H9 (cell line): ENCODE results near the gene WDR7. TPM values are rescaled to one million over a fixed set of nuclear protein-coding genes. Genes with fewer than 3 reads are reported as not detected.

Experiments
- DNase-seq: peaks from one replicate; pipeline ENCODE4 v3.0.0-alpha.2; 2017
- H2AFZ ChIP-seq: one replicate; pipeline ENCODE4 v1.6.1; 2013; ENCODE audit warnings: mild to moderate bottlenecking, low read length, control low read depth, moderate library complexity
- H2AK5ac ChIP-seq: 2 replicates; pipeline ENCODE4 v1.6.1; 2013; ENCODE audit warnings: low read length, control low read depth, mixed read lengths; ENCODE audit not compliant: insufficient read length
- H2BK120ac ChIP-seq: one replicate; pipeline ENCODE4 v1.6.1; 2013; ENCODE audit warnings: low read depth, mild to moderate bottlenecking, low read length, control low read depth, inconsistent platforms; ENCODE audit not compliant: poor library complexity, severe bottlenecking
- H2BK12ac ChIP-seq: 2 replicates; pipeline ENCODE4 v1.6.1; 2013; ENCODE audit warnings: low read length, control low read depth, mixed read lengths, low read depth; ENCODE audit not compliant: insufficient read length
- H2BK15ac ChIP-seq: 2 replicates; pipeline ENCODE4 v1.6.1; 2013; ENCODE audit warnings: low read depth, low read length, control low read depth
- H2BK20ac ChIP-seq: one replicate; pipeline ENCODE4 v1.6.1; 2013; ENCODE audit warnings: low read depth, mild to moderate bottlenecking, low read length, control low read depth, inconsistent platforms; ENCODE audit not compliant: poor library complexity, severe bottlenecking
- H2BK5ac ChIP-seq: 2 replicates; pipeline ENCODE4 v1.6.1; 2013; ENCODE audit warnings: low read length, control low read depth, mixed read lengths; ENCODE audit not compliant: insufficient read length
- H3K14ac ChIP-seq: 2 replicates; pipeline ENCODE4 v1.6.1; 2013; ENCODE audit warnings: low read length, control low read depth; ENCODE audit not compliant: insufficient read depth
- H3K18ac ChIP-seq: 2 replicates; pipeline ENCODE4 v1.6.1; 2013; ENCODE audit warnings: low read depth, mild to moderate bottlenecking, mixed read lengths, low read length, control low read depth; ENCODE audit not compliant: insufficient read length
- H3K23ac ChIP-seq: 2 replicates; pipeline ENCODE4 v1.6.1; 2013; ENCODE audit warnings: low read length, control low read depth, mixed read lengths, low read depth; ENCODE audit not compliant: insufficient read length
- H3K23me2 ChIP-seq: 2 replicates; pipeline ENCODE4 v1.6.1; 2013; ENCODE audit warnings: low read depth, mild to moderate bottlenecking, mixed read lengths, low read length, control low read depth; ENCODE audit not compliant: insufficient read length, poor library complexity, severe bottlenecking
- H3K27ac ChIP-seq: 2 replicates; pipeline ENCODE4 v1.5.1; 2013; ENCODE audit warnings: low read length, control low read depth, mixed read lengths, low read depth; ENCODE audit not compliant: insufficient read length
- H3K27me3 ChIP-seq: 2 replicates; pipeline ENCODE4 v1.6.1; 2013; ENCODE audit warnings: low read length, control low read depth, inconsistent platforms; ENCODE audit not compliant: insufficient read depth
- H3K4ac ChIP-seq: 2 replicates; pipeline ENCODE4 v1.6.1; 2013; ENCODE audit warnings: low read depth, mild to moderate bottlenecking, control low read depth, inconsistent platforms, low read length, moderate library complexity
- H3K4me1 ChIP-seq: 2 replicates; pipeline ENCODE4 v1.6.1; 2013; ENCODE audit warnings: low read length, control low read depth, inconsistent platforms; ENCODE audit not compliant: insufficient read depth
- H3K4me2 ChIP-seq: 2 replicates; pipeline ENCODE4 v1.6.1; 2013; ENCODE audit warnings: low read length, control low read depth, mixed read lengths; ENCODE audit not compliant: insufficient read length, insufficient read depth
- H3K56ac ChIP-seq: 2 replicates; pipeline ENCODE4 v1.6.1; 2013; ENCODE audit warnings: low read depth, mild to moderate bottlenecking, mixed read lengths, low read length, control low read depth; ENCODE audit not compliant: insufficient read length
- H3K79me1 ChIP-seq: 2 replicates; pipeline ENCODE4 v1.6.1; 2013; ENCODE audit warnings: low read depth, mild to moderate bottlenecking, moderate library complexity, low read length, control low read depth, inconsistent platforms; ENCODE audit not compliant: insufficient read depth, poor library complexity, severe bottlenecking
- H3K79me2 ChIP-seq: 2 replicates; pipeline ENCODE4 v1.6.1; 2013; ENCODE audit warnings: low read length, control low read depth, inconsistent platforms; ENCODE audit not compliant: insufficient read depth
- H3K9ac ChIP-seq: 2 replicates; pipeline ENCODE4 v1.6.1; 2013; ENCODE audit warnings: low read length, control low read depth, mixed read lengths; ENCODE audit not compliant: insufficient read length; ENCODE audit errors: extremely low read depth
- H3K9me3 ChIP-seq: one replicate; pipeline ENCODE4 v1.6.1; 2013; ENCODE audit warnings: low read depth, low read length, inconsistent platforms; ENCODE audit not compliant: control insufficient read depth
- H3T11ph ChIP-seq: one replicate; pipeline ENCODE4 v1.6.1; 2013; ENCODE audit warnings: mild to moderate bottlenecking, low read length, control low read depth, inconsistent platforms
- H4K20me1 ChIP-seq: one replicate; pipeline ENCODE4 v1.6.1; 2013; ENCODE audit not compliant: control insufficient read depth, insufficient read length, insufficient read depth
- H4K5ac ChIP-seq: 2 replicates; pipeline ENCODE4 v1.6.1; 2013; ENCODE audit warnings: low read depth, mild to moderate bottlenecking, mixed read lengths, low read length, control low read depth; ENCODE audit not compliant: insufficient read length
- H4K8ac ChIP-seq: replicated peaks from 2 replicates; pipeline ENCODE4 v1.6.1; 2013; ENCODE audit warnings: low read length, control low read depth, mixed read lengths, low read depth; ENCODE audit not compliant: insufficient read length
- H4K91ac ChIP-seq: 2 replicates; pipeline ENCODE4 v1.6.1; 2013; ENCODE audit warnings: low read depth, mild to moderate bottlenecking, moderate library complexity, mixed read lengths, low read length, control low read depth; ENCODE audit not compliant: insufficient read length
- H3K27ac Mint-ChIP-seq, 3 experiments: 2 replicates in 2 of 3; 3 replicates in 1 of 3; pipeline ENCODE4 v1.8.0; 2020 to 2021; ENCODE audit warnings: mixed read lengths in 3 of 3, mild to moderate bottlenecking in 1 of 3, moderate library complexity in 1 of 3
- H3K27me3 Mint-ChIP-seq: 2 replicates; pipeline ENCODE4 v1.8.0; 2021; ENCODE audit warnings: low read depth, mild to moderate bottlenecking, moderate library complexity, mixed read lengths
- H3K36me3 Mint-ChIP-seq, 3 experiments: 2 replicates in 2 of 3; 3 replicates in 1 of 3; pipeline ENCODE4 v1.8.0; 2020 to 2021; ENCODE audit warnings: low read depth in 3 of 3, mixed read lengths in 3 of 3; ENCODE audit not compliant: insufficient read depth in 1 of 3
- H3K4me1 Mint-ChIP-seq, 2 experiments: 2 replicates each; pipeline ENCODE4 v1.8.0; 2020; ENCODE audit warnings: mixed read lengths in 2 of 2
- H3K4me3 Mint-ChIP-seq, 2 experiments: 2 replicates in 1 of 2; 3 replicates in 1 of 2; pipeline ENCODE4 v1.8.0; 2020 to 2021; ENCODE audit warnings: mild to moderate bottlenecking in 2 of 2, mixed read lengths in 2 of 2, moderate library complexity in 1 of 2
- H3K9me3 Mint-ChIP-seq, 2 experiments: 2 replicates in 1 of 2; 3 replicates in 1 of 2; pipeline ENCODE4 v1.8.0; 2020; ENCODE audit warnings: mild to moderate bottlenecking in 2 of 2, mixed read lengths in 2 of 2, moderate library complexity in 1 of 2
- CTCF ChIP-seq: fragments of 200-600 bp; sonication (generic); conservative IDR thresholded peaks from 3 replicates; pipeline ENCODE4 v1.8.0; 2021; ENCODE audit warnings: antibody characterized with exemption, mild to moderate bottlenecking
- WGBS: extraction: QIAGEN DNeasy Blood & Tissue Kit; methylation state at CpG from one replicate; pipeline ENCODE4 v1.1.7; 2013; ENCODE audit warnings: missing lambda C conversion rate, low lambda C conversion rate, mixed read lengths; ENCODE audit not compliant: insufficient read length; ENCODE audit errors: extremely low coverage; 5-methylcytosine and 5-hydroxymethylcytosine counted together
- total RNA-seq: library from RNA; stranded (reverse); gene quantifications from 2 replicates; pipeline ENCODE4 v1.2.1, GENCODE V29; 2021

Gene WDR7
- total RNA-seq, 1 experiment from 2014 or later, result 14.8 TPM

GRCh38 chr18:56869189-56869777, 218.1 kb downstream of the WDR7 start:
- H3K27ac Mint-ChIP-seq, result peak overlapping the region in 1 of 3 experiments; percentile 80; a peak in 2 of 7 replicates
- Histone ChIP-seq H3K27me3 (no peaks in the 10 kb centered on the region), H4K5ac (no peak overlapping the region), H4K20me1 (no peaks in the 10 kb centered on the region), H3K9ac (no peak overlapping the region), H3K23me2 (peaks cover 5% of the 10 kb centered on the region), H4K8ac (no peak overlapping the region), H3K4me1 (peaks cover 3% of the 10 kb centered on the region; the same call in 1 of the 2 replicates), H3K27ac (no peak overlapping the region), H3K4me2 (no peak overlapping the region), H2AK5ac (no peak overlapping the region), H2AFZ (no peak overlapping the region), H2BK12ac (no peak overlapping the region), H3K23ac (no peak overlapping the region), H3K79me2 (no peaks in the 10 kb centered on the region), H3K9me3 (no peaks in the 10 kb centered on the region), H3K14ac (no peak overlapping the region), H2BK20ac (no peak overlapping the region), H3K4ac (no peak overlapping the region), H3T11ph (no peak overlapping the region), H3K18ac (no peak overlapping the region), H2BK15ac (no peak overlapping the region), H3K79me1 (no peaks in the 10 kb centered on the region), H2BK120ac (no peak overlapping the region), H4K91ac (no peak overlapping the region), H2BK5ac (no peak overlapping the region), H3K56ac (no peak overlapping the region)
- WGBS, result no CpG with 5 or more reads among the region's 2 CpGs
- no peak for DNase-seq
- no peak overlapping the region for H3K4me3 Mint-ChIP-seq
- H3K4me1 Mint-ChIP-seq, result peaks cover 30 to 33% of the 10 kb centered on the region in 2 experiments
- H3K27me3 Mint-ChIP-seq, result no peaks in the 10 kb centered on the region
- no peaks in the 10 kb centered on the region for H3K9me3 Mint-ChIP-seq
- TF ChIP-seq CTCF, result peak; percentile 60
- no peaks in the 10 kb centered on the region for H3K36me3 Mint-ChIP-seq
